Cardiac fibroblast (primary cell): ENCODE data around the gene UST.

Source experiments
- DNase-seq, 2 donors: peaks; one replicate each; pipeline versions ENCODE4 v3.0.0 to v3.0.0-alpha.2; 2010; ENCODE audit warnings: low read depth in 2 of 2
- H3K4me3 ChIP-seq, 2 donors: replicated peaks in 1 of 2; 1 replicate in 1 of 2; 2 replicates in 1 of 2; pipeline ENCODE4 v1.5.1; 2011; ENCODE audit warnings: low read depth in 2 of 2, low read length in 2 of 2, mild to moderate bottlenecking in 2 of 2, moderate library complexity in 1 of 2
- CTCF ChIP-seq: IDR thresholded peaks from one replicate; pipeline ENCODE4 v1.5.1; 2011; ENCODE audit warnings: low read depth, mild to moderate bottlenecking, low read length, inconsistent platforms

The UST gene

GRCh38 chr6:148703900-148704299, 42.9 kb upstream of the UST start:
- no peak for DNase-seq
- no peak overlapping the region for H3K4me3 ChIP-seq
- no peak for TF ChIP-seq CTCF

GRCh38 chr6:148704400-148705246, 42.2 kb upstream of the UST start:
- no peak for TF ChIP-seq CTCF
- DNase-seq = no peak
- H3K4me3 ChIP-seq = no peak overlapping the region

- no peak for DNase-seq
- no peak for TF ChIP-seq CTCF
- no peak overlapping the region for H3K4me3 ChIP-seq
These were observed 38.1 kb upstream of the UST start for GRCh38 chr6:148708707-148709106.

- no peak overlapping the region for H3K4me3 ChIP-seq
- no peak for TF ChIP-seq CTCF
- peak in 1 of 2 donors; percentile 14 for DNase-seq
These were observed 37.3 kb upstream of the UST start for GRCh38 chr6:148709577-148709976.

GRCh38 chr6:148711833-148712654, 34.8 kb upstream of the UST start:
- no peak for TF ChIP-seq CTCF
- peak in 1 of 2 donors; percentile 41 for DNase-seq
- no peak overlapping the region for H3K4me3 ChIP-seq

GRCh38 chr6:148713033-148713738, 33.6 kb upstream of the UST start:
- no peak for TF ChIP-seq CTCF
- DNase-seq = no peak

More at GRCh38 chr6:148713033-148713738, 33.6 kb upstream of the UST start:
- no peak overlapping the region for H3K4me3 ChIP-seq
